ENCODE results near the gene PTX4. TPM values are rescaled to one million over a fixed set of nuclear protein-coding genes. Genes with fewer than 3 reads are reported as not detected.

The PTX4 gene
- total RNA-seq, 1 donor from 2014 or later, result not detected

DNA sequence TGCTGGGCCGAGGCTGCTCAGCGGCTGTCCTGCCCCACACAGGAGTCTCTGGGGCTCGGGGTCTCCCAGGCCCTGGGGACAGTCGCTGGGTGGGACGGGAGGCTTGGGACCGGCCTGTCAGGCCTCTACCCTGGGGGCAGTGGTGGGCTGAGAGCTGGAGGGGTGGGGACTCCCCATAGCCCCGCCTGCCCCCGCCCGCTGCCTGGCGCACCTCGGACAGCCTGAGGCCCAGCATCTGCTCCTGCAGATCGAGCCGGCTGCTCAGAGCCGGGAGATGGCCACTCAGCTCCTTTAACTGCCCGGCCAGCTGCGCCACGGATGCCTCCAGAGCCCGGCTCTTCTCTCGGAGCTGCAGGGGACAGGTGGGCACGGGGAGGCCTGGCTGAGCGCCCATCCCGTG, 51.1 kb downstream of the PTX4 start:
- no peak overlapping the region for H3K4me3 ChIP-seq
- no peaks in the 10 kb centered on the region for H3K4me1 ChIP-seq
- DNase-seq (no peak), ATAC-seq (no peak)
- intact Hi-C loops (cut with DNase I), result no loop called here
- H3K27ac ChIP-seq, result no peak overlapping the region
- H3K36me3 ChIP-seq, result no peaks in the 10 kb centered on the region
- no peaks in the 10 kb centered on the region for H3K9me3 ChIP-seq
- TF ChIP-seq, protein P1, sequence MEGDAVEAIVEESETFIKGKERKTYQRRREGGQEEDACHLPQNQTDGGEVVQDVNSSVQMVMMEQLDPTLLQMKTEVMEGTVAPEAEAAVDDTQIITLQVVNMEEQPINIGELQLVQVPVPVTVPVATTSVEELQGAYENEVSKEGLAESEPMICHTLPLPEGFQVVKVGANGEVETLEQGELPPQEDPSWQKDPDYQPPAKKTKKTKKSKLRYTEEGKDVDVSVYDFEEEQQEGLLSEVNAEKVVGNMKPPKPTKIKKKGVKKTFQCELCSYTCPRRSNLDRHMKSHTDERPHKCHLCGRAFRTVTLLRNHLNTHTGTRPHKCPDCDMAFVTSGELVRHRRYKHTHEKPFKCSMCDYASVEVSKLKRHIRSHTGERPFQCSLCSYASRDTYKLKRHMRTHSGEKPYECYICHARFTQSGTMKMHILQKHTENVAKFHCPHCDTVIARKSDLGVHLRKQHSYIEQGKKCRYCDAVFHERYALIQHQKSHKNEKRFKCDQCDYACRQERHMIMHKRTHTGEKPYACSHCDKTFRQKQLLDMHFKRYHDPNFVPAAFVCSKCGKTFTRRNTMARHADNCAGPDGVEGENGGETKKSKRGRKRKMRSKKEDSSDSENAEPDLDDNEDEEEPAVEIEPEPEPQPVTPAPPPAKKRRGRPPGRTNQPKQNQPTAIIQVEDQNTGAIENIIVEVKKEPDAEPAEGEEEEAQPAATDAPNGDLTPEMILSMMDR (IDR thresholded peaks at IDR 0.05), result no peak
- H3K27me3 ChIP-seq, result no peaks in the 10 kb centered on the region

DNA sequence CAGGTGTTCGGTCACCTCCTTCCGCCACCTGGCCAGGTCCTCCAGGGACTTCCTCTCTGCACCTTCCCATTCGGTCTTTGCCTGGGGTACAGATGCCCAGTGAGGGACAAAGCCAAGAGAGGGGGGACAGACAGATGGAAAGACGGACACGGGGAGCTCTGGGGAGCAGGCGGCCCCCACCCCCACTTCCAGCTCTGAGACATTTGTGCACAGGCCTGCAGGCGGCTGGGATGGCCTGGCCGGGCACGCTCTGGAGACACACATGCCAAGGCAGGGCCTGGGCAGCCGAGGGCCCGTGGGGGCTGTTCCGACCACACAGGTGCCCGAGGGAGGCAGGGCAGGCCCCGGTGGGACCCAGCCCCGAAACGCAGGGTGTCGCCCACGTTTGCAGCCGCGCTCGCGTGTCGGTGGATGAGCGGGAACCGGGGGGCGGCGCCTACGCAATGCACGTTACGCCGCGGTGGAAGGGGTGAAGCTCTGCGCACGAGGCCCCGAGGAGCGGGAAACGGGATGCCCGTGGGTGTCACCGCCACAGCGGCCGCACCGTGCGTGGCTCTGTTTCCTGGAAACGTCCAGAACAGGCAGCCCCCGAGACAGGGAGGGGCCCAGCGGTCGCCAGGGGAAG, 51.9 kb downstream of the PTX4 start:
- intact Hi-C loops (cut with DNase I), result no loop called here
- no peak for ATAC-seq

DNA sequence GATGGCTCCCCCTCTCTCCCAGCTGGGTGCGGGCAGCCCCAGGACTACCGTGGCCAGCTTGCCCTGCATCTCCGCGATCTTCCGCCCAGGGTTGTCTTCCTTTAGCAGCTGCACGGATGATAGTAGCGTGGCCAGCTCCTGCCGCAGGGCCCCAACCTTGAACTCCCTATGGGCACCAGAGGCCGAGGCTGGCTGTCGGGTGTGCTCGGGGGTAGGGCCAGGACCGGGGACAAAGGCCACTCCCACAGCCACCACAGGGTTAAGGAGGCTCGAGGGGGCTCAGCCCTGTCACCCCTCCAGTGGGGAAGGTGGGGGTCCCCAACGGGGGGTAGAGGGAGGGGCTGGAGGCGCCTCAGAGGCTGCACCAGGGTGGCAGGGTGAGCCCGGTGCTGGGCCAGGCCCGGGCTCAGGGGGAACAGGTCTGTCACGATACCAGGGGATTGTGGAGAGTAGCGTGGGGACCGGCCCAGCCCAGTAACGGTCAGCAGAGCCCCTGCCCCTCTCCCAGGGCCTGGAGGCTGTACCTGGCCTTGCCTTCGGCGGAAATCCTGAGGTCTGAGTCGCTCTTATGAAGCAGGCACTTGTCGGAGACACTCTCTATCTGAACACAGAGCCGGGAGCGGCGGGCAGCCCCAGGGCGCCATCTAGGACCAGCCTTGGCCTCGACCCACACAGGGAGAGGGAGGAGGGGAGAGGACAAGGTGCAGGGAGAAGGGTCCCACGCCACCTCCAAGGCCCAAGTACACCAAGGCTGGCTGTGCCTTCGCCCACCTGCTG, 52.6 kb downstream of the PTX4 start:
- Histone ChIP-seq H3K4me3 (no peak overlapping the region), H3K36me3 (no peaks in the 10 kb centered on the region), H3K4me1 (no peaks in the 10 kb centered on the region), H3K27me3 (no peaks in the 10 kb centered on the region), H3K9me3 (no peaks in the 10 kb centered on the region), H3K27ac (no peak overlapping the region)
- intact Hi-C loops (cut with DNase I), result no loop called here
- DNase-seq, result no peak
- ATAC-seq, result no peak
- TF ChIP-seq, protein P1 (IDR thresholded peaks at IDR 0.05), result no peak

More for the DNA sequence above, 51.9 kb downstream of the PTX4 start:
- Histone ChIP-seq H3K9me3 (no peaks in the 10 kb centered on the region), H3K4me1 (no peaks in the 10 kb centered on the region), H3K36me3 (no peaks in the 10 kb centered on the region), H3K4me3 (no peak overlapping the region), H3K27ac (no peak overlapping the region), H3K27me3 (no peaks in the 10 kb centered on the region)
- DNase-seq, result no peak
- TF ChIP-seq, protein P1 (IDR thresholded peaks at IDR 0.05), result no peak

Other genes with a start within 250 kb of the PTX4 start
- gene TPSAB1, start 248.2 kb downstream of the PTX4 start, total RNA-seq, result 122 TPM
- gene TPSD1, start 232.9 kb downstream of the PTX4 start, total RNA-seq, result 9.4 TPM
- gene UBE2I, start 179.3 kb downstream of the PTX4 start, total RNA-seq, result 95.6 TPM
- gene BAIAP3, start 155.3 kb downstream of the PTX4 start, total RNA-seq, result 3.0 TPM
- 43.8 TPM for gene TSR3, start 137.1 kb downstream of the PTX4 start, total RNA-seq
- 82.9 TPM for gene GNPTG, start 137.0 kb downstream of the PTX4 start, total RNA-seq
- 19.9 TPM for gene UNKL, start 74.2 kb downstream of the PTX4 start, total RNA-seq
- 9.1 TPM for gene UQCC4, start 68.2 kb downstream of the PTX4 start, total RNA-seq
- gene PERCC1, start 57.9 kb downstream of the PTX4 start, total RNA-seq, result not detected
- gene CCDC154, start 44.4 kb downstream of the PTX4 start, total RNA-seq, result 4.1 TPM
- gene CLCN7, start 13.9 kb downstream of the PTX4 start, total RNA-seq, result 138 TPM
- gene TELO2, start 4.4 kb upstream of the PTX4 start, total RNA-seq, result 26.0 TPM
- 69.2 TPM for gene TMEM204, start 44.7 kb upstream of the PTX4 start, total RNA-seq
- 38.4 TPM for gene IFT140, start 123.1 kb upstream of the PTX4 start, total RNA-seq
- 21.4 TPM for gene CRAMP1, start 123.4 kb upstream of the PTX4 start, total RNA-seq
- gene JPT2, start 189.3 kb upstream of the PTX4 start, total RNA-seq, result 44.8 TPM
- gene MAPK8IP3, start 217.3 kb upstream of the PTX4 start, total RNA-seq, result 77.3 TPM